AG09309 (cell line): ENCODE results near the gene TIMM21.

ENCODE experiments used
- DNase-seq: peaks from one replicate; pipeline ENCODE4 v3.0.0-alpha.2; 2010; ENCODE audit warnings: low read depth
- H3K4me3 ChIP-seq: 2 replicates; pipeline ENCODE4 v1.5.1; 2011; ENCODE audit warnings: mild to moderate bottlenecking, low read depth, low read length, moderate library complexity; ENCODE audit not compliant: control insufficient read depth
- CTCF ChIP-seq: IDR thresholded peaks from 2 replicates; pipeline ENCODE4 v1.5.1; 2011; ENCODE audit warnings: mild to moderate bottlenecking, low read depth, low read length, inconsistent platforms; ENCODE audit not compliant: insufficient read depth, control insufficient read depth; ENCODE audit errors: missing control alignments

Gene TIMM21

GRCh38 chr18:74147779-74148542 lies at the start of gene TIMM21, which contains the start of gene FBXO15:
TSS of gene TIMM21 (plus strand) at chr18:74148523. CDS start at chr18:74148809, 286 bp downstream.
TSS of gene FBXO15 (minus strand) at chr18:74147834. CDS start at chr18:74147785, 49 bp downstream.
- DNase-seq: peak; percentile 86
- H3K4me3 ChIP-seq: peak within 1 kb of the TSS; percentile 84
- TF ChIP-seq CTCF: no peak

GRCh38 chr18:74108460-74108859 lies 39.9 kb upstream of the TIMM21 start:
- TF ChIP-seq CTCF: no peak
- H3K4me3 ChIP-seq: no peak overlapping the region

GRCh38 chr18:74110149-74110548 lies 38.2 kb upstream of the TIMM21 start:
- DNase-seq: no peak
- no peak for TF ChIP-seq CTCF
- H3K4me3 ChIP-seq: no peak overlapping the region

More at GRCh38 chr18:74108460-74108859, 39.9 kb upstream of the TIMM21 start:
- no peak for DNase-seq

GRCh38 chr18:74110976-74111375 lies 37.3 kb upstream of the TIMM21 start:
- no peak for TF ChIP-seq CTCF
- DNase-seq: no peak
- no peak overlapping the region for H3K4me3 ChIP-seq

- H3K4me3 ChIP-seq: no peak overlapping the region
- TF ChIP-seq CTCF: no peak
- no peak for DNase-seq
Observed at GRCh38 chr18:74113711-74114110, 34.6 kb upstream of the TIMM21 start.

- no peak for DNase-seq
- H3K4me3 ChIP-seq: no peak overlapping the region
- no peak for TF ChIP-seq CTCF
Observed at GRCh38 chr18:74114116-74114515, 34.2 kb upstream of the TIMM21 start.
